Sigmoid colon (tissue), 7 donors: Measurements from ENCODE around the gene SLC44A4. TPM values are rescaled to one million over a fixed set of nuclear protein-coding genes. Genes with fewer than 3 reads are reported as not detected.
"Not testable (repeated sequence)": the region's sequence is repeated elsewhere in the genome, so short reads cannot be mapped to it uniquely, and the experiment has no call there.

ENCODE experiments used
- DNase-seq: peaks from one replicate; pipeline ENCODE4 v3.0.0-alpha.2; 2019
- H3K27ac ChIP-seq, 4 donors: fragments of 200-600 bp; sonication (generic); one replicate each; pipeline ENCODE4 v1.5.1; 2016 to 2019; ENCODE audit warnings: mild to moderate bottlenecking in 1 of 4
- H3K27me3 ChIP-seq, 3 donors: fragments of 200-600 bp; sonication (generic); one replicate each; pipeline ENCODE4 v1.5.1; 2019; ENCODE audit warnings: mild to moderate bottlenecking in 1 of 3
- H3K36me3 ChIP-seq, 4 donors: fragments of 200-600 bp; sonication (generic); one replicate each; pipeline ENCODE4 v1.5.1; 2016 to 2019
- H3K4me1 ChIP-seq, 4 donors: fragments of 200-600 bp; sonication (generic); one replicate each; pipeline ENCODE4 v1.5.1; 2017 to 2019
- H3K4me3 ChIP-seq, 4 donors: fragments of 200-600 bp; sonication (generic); one replicate each; pipeline ENCODE4 v1.5.1; 2017 to 2019; ENCODE audit warnings: mild to moderate bottlenecking in 2 of 4, moderate library complexity in 1 of 4
- H3K9me3 ChIP-seq, 4 donors: fragments of 200-600 bp in 3 of 4; sonication (generic) in 3 of 4; one replicate each; pipeline versions ENCODE4 v1.5.1 to v1.6.1; 2013 to 2019
- CTCF ChIP-seq, 4 experiments: fragments of 450-650 bp in 3 of 4; fragments of 200-600 bp in 1 of 4; IDR thresholded peaks; one replicate each; pipeline ENCODE4 v1.5.1; 2016 to 2019; ENCODE audit warnings: antibody characterized with exemption in 4 of 4, mild to moderate bottlenecking in 3 of 4, moderate library complexity in 2 of 4
- EP300 ChIP-seq, 4 donors: sonication (generic); formaldehyde crosslinking; IDR thresholded peaks; one replicate each; pipeline ENCODE4 v1.6.1; 2017; ENCODE audit warnings: antibody characterized with exemption in 4 of 4
- POLR2A ChIP-seq, 2 donors: fragments of 450-650 bp; IDR thresholded peaks; one replicate each; pipeline ENCODE4 v1.6.1; 2016; ENCODE audit warnings: antibody characterized with exemption in 2 of 2, mild to moderate bottlenecking in 2 of 2, moderate library complexity in 2 of 2
- POLR2AphosphoS5 ChIP-seq, 4 donors: sonication (generic); formaldehyde crosslinking; IDR thresholded peaks; one replicate each; pipeline ENCODE4 v1.6.1; 2017; ENCODE audit warnings: antibody characterized with exemption in 4 of 4
- WGBS, 2 donors: extraction: QIAGEN DNeasy Blood & Tissue Kit; methylation state at CpG; one replicate each; pipeline ENCODE4 v1.1.7; 2013; 5-methylcytosine and 5-hydroxymethylcytosine counted together
- intact Hi-C: fragments of 100-400 bp; cut with DNase I; formaldehyde crosslinking; loops from one replicate; pipeline ENCODE4 v1.15.1; 2023
- polyA plus RNA-seq, 3 donors: library from polyadenylated mRNA; stranded (reverse); fragments of 200-250 nt; gene quantifications; one replicate each; pipeline ENCODE4 v1.2.3, GENCODE V29; 2013
- total RNA-seq, 4 donors: library from RNA; depleted of rRNA; stranded (reverse); fragments of >200 nt; gene quantifications; one replicate each; pipeline ENCODE4 v1.1.0, GENCODE V29; 2016
- donor health status: healthy with polysubstance abuse.
- donor health status: Bipolar disorder and iron deficiency.
- donor health status: healthy.

The SLC44A4 gene
- total and polyA plus RNA-seq, 7 donors = 1.4 to 252 (median 78.1) TPM; not detected in 2

GRCh38 chr6:31860349-31860748 lies 18.4 kb downstream of the SLC44A4 start:
- 97 to 98% methylated on average over 13 of the region's 13 CpGs for WGBS, 2 donors
- Histone ChIP-seq H3K27ac (no peak overlapping the region), H3K4me3 (no peak overlapping the region), H3K36me3 (peaks cover 7 to 40% (median 16%) of the 10 kb centered on the region in 4 donors), H3K4me1 (peaks cover 0 to 25% (median 15%) of the 10 kb centered on the region in 4 donors), H3K9me3 (no peaks in the 10 kb centered on the region), H3K27me3 (no peaks in the 10 kb centered on the region)
- intact Hi-C loops = no loop called here
- no peak for DNase-seq
- TF ChIP-seq POLR2A (IDR thresholded peaks at IDR 0.05) (no peak), CTCF (IDR thresholded peaks at IDR 0.05) (no peak), EP300 (IDR thresholded peaks at IDR 0.05) (no peak), POLR2AphosphoS5 (IDR thresholded peaks at IDR 0.05) (no peak)

DNA sequence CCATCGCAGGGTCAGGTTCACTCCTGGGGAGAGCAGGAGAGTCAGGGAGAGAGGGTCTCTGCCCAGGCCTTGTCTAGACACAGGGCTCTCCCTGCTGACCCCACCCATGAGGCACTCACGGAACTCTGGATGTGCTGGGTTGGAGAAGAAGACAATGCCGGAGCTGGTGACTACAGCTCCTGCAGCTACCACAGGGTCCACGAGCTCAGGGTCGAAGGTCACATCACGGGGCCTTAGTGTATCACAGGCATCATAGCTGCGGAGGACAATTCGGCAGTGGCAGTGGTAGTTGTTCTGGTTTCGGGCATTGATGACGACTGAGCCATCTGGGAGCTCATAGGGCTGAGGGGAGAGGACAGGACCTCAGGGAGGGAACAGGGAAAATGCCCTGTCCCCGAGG lies 18.9 kb downstream of the SLC44A4 start:
- WGBS, 2 donors = 91 to 94% methylated on average over 11 of the region's 11 CpGs
- intact Hi-C loops = no loop called here

DNA sequence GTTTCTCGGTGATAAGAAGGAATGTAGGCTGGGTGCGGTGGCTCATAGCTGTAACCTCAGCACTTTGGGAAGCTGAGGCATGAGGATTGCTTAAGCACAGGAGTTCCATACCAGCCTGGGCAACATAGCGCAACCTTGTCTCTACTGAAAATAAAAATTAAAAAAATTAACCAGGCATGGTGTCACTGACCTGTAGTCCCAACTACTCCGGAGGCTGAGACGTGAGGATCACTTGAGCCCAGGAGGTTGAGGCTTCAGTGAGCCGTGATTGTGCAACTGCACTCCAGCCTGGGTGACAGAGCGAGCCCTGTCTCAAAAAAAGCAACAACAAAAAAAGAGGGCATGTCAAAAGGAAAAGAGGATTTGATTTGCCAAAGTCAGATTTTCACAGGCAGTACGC lies 20.1 kb downstream of the SLC44A4 start:
- peaks cover 0 to 19% (median 11%) of the 10 kb centered on the region in 4 donors for H3K4me1 ChIP-seq
- 96 to 97% methylated on average over 8 of the region's 8 CpGs for WGBS, 2 donors
- intact Hi-C loops = no loop called here
- no peaks in the 10 kb centered on the region for H3K27me3 ChIP-seq
- TF ChIP-seq POLR2AphosphoS5 (IDR thresholded peaks at IDR 0.05) (no peak), CTCF (IDR thresholded peaks at IDR 0.05) (no peak), POLR2A (IDR thresholded peaks at IDR 0.05) (no peak), EP300 (IDR thresholded peaks at IDR 0.05) (no peak)
- peaks cover 7 to 40% (median 16%) of the 10 kb centered on the region in 4 donors for H3K36me3 ChIP-seq
- no peak overlapping the region for H3K4me3 ChIP-seq
- H3K9me3 ChIP-seq = no peaks in the 10 kb centered on the region
- H3K27ac ChIP-seq = no peak overlapping the region
- no peak for DNase-seq

More for the DNA sequence above, 18.9 kb downstream of the SLC44A4 start:
- H3K27me3 ChIP-seq = no peaks in the 10 kb centered on the region
- no peak overlapping the region for H3K27ac ChIP-seq
- H3K9me3 ChIP-seq = no peaks in the 10 kb centered on the region
- H3K36me3 ChIP-seq = peaks cover 7 to 40% (median 16%) of the 10 kb centered on the region in 4 donors
- H3K4me3 ChIP-seq = no peak overlapping the region
- peaks cover 0 to 25% (median 15%) of the 10 kb centered on the region in 4 donors for H3K4me1 ChIP-seq
- TF ChIP-seq CTCF (IDR thresholded peaks at IDR 0.05) = no peak
- no peak for TF ChIP-seq EP300 (IDR thresholded peaks at IDR 0.05)
- TF ChIP-seq POLR2A (IDR thresholded peaks at IDR 0.05) = no peak
- TF ChIP-seq POLR2AphosphoS5 (IDR thresholded peaks at IDR 0.05) = no peak
- no peak for DNase-seq

DNA sequence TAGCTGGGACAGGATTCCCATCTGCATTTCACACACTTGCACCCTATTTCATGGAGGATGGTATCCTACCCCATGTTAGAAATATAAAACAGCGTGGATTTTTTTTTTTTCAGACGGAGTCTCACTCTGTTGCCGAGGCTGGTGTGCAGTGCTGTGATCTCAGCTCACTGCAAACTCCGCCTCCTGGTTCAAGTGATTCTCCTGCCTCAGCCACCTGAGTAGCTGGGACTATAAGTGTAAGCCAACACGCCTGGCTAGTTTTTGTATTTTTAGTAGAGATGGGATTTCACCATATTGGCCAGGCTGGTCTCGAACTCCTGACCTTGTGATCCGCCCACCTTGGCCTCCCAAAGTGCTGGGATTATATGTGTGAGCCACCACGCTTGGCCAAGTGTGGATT lies 21.0 kb downstream of the SLC44A4 start:
- intact Hi-C loops, H3K9me3 ChIP-seq: not testable (repeated sequence)
- WGBS, 2 donors = 93% methylated on average over 8 of the region's 8 CpGs

DNA sequence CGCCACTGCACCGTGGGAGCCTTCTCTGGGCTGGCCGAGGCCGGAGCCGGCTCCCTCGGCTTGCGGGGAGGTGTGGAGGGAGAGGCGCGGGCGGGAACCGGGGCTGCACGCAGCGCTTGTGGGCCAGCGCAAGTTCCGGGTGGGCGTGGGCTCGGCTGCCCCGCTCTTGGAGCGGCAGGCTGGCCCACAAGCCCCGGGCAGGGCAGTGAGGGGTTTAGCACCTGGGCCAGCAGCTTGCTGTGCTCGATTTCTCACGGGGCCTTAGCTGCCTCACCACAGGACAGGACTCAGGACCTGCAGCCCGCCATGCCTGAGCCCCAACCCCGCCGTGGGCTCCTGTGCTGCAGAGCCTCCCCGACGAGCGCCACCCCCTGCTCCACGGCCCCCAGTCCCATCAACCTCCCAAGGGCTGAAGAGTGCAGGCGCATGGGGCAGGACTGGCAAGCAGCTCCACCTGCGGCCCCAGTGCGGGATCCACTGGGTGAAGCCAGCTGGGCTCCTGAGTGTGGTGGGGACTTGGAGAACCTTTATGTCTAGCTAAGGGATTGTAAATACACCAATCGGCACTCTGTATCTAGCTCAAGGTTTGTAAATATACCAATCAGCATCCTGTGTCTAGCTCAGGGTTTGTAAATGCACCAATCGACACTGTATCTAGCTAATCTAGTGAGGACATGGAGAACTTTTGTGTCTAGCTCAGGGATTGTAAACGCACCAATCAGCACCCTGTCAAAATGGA lies 26.6 kb downstream of the SLC44A4 start:
- H3K27me3 ChIP-seq, H3K36me3 ChIP-seq, H3K4me1 ChIP-seq, DNase-seq, H3K27ac ChIP-seq, H3K4me3 ChIP-seq, intact Hi-C loops, H3K9me3 ChIP-seq: not testable (repeated sequence)
- 93% methylated on average over 35 of the region's 35 CpGs for WGBS, 2 donors

More for the DNA sequence above, 21.0 kb downstream of the SLC44A4 start:
- not testable (repeated sequence) for H3K4me3 ChIP-seq, DNase-seq, H3K27ac ChIP-seq, H3K27me3 ChIP-seq
- Histone ChIP-seq H3K36me3 (peaks cover 7 to 40% (median 16%) of the 10 kb centered on the region in 4 donors), H3K4me1 (peaks cover 0 to 13% (median 7%) of the 10 kb centered on the region in 4 donors)

GRCh38 chr6:31851485-31851832 lies 27.3 kb downstream of the SLC44A4 start:
- TF ChIP-seq CTCF (IDR thresholded peaks at IDR 0.05) (no peak), EP300 (IDR thresholded peaks at IDR 0.05) (no peak), POLR2AphosphoS5 (IDR thresholded peaks at IDR 0.05) (no peak), POLR2A (IDR thresholded peaks at IDR 0.05) (no peak)
- Histone ChIP-seq H3K36me3 (no peaks in the 10 kb centered on the region), H3K4me1 (no peaks in the 10 kb centered on the region), H3K9me3 (no peaks in the 10 kb centered on the region), H3K4me3 (no peak overlapping the region), H3K27ac (no peak overlapping the region), H3K27me3 (no peaks in the 10 kb centered on the region)
- intact Hi-C loops = no loop called here
- WGBS, 2 donors = 9 to 59% methylated on average over 2 of the region's 2 CpGs
- no peak for DNase-seq
